K562 (cell line): ENCODE results near the gene RASD1. TPM values are rescaled to one million over a fixed set of nuclear protein-coding genes. Genes with fewer than 3 reads are reported as not detected.

ENCODE experiments used
- ATAC-seq: fragments of 200-7000 bp; cut with Tn5 transposase; 3 replicates; pipeline ENCODE4 v1.9.1; 2020; ENCODE audit warnings: moderate library complexity
- BruUV-seq: library from RNA; stranded (reverse); fragments of 400-500 nt; replicated peaks from 2 replicates; lab custom pipeline; 2021; lab: Mats Ljungman, UMichigan
- CTCF ChIA-PET: fragments of 300-600 bp; formaldehyde crosslinking; extraction: SDS; loops from one replicate; lab custom pipeline; 2021; ENCODE audit warnings: low intra/inter-chr PET ratio; lab: Yijun Ruan, JAX
- POLR2A ChIA-PET: fragments of 300-600, 350-650 bp; sonication (Branson Sonifier 250); formaldehyde crosslinking; extraction: SDS; loops from one replicate; lab custom pipeline; 2021; ENCODE audit warnings: antibody characterized with exemption, inconsistent platforms; lab: Yijun Ruan, JAX
- DNase-seq, 4 experiments: peaks; one replicate each; pipeline versions ENCODE4 v3.0.0 to v3.0.0-alpha.2; 2011 to 2018; ENCODE audit warnings: low spot score in 3 of 4, mixed read lengths in 3 of 4; ENCODE audit errors: extremely low read depth in 1 of 4
- FAIRE-seq: peaks from 2 replicates; lab custom pipeline; 2011; peaks lifted over from hg19 to GRCh38; lab: Jason Lieb, UNC
- H2AFZ ChIP-seq: 2 replicates; pipeline ENCODE4 v1.6.0; 2011; ENCODE audit warnings: low read depth, low read length, control low read depth, inconsistent platforms
- H3K27ac ChIP-seq: fragments of 200-600 bp; 3 replicates; pipeline ENCODE4 v1.8.0; 2011; ENCODE audit warnings: low read depth, mild to moderate bottlenecking, control low read depth, inconsistent platforms, low read length, moderate library complexity, mixed read lengths; ENCODE audit errors: extremely low read depth
- H3K27me3 ChIP-seq, 2 experiments: fragments of 300-600 bp in 1 of 2; 2 replicates in 1 of 2; 3 replicates in 1 of 2; pipeline versions ENCODE4 v1.6.0 to v1.8.0; 2011; ENCODE audit warnings: inconsistent platforms in 2 of 2, low read length in 2 of 2, mild to moderate bottlenecking in 1 of 2, mixed read lengths in 1 of 2, moderate library complexity in 1 of 2; ENCODE audit not compliant: control insufficient read depth in 2 of 2, insufficient read depth in 2 of 2
- H3K36me3 ChIP-seq: fragments of 300-600 bp; 3 replicates; pipeline ENCODE4 v1.8.0; 2011; ENCODE audit warnings: mild to moderate bottlenecking, low read length, inconsistent platforms; ENCODE audit not compliant: control insufficient read depth, insufficient read depth
- H3K4me1 ChIP-seq, 2 experiments: fragments of 200-600 bp in 1 of 2; replicated peaks in 1 of 2; 2 replicates in 1 of 2; 3 replicates in 1 of 2; pipeline versions ENCODE4 v1.5.1 to v1.8.0; 2011; ENCODE audit warnings: inconsistent platforms in 2 of 2, low read length in 2 of 2, mild to moderate bottlenecking in 1 of 2, mixed read lengths in 1 of 2, moderate library complexity in 1 of 2; ENCODE audit not compliant: control insufficient read depth in 2 of 2, insufficient read depth in 2 of 2
- H3K4me2 ChIP-seq: 2 replicates; pipeline ENCODE4 v1.6.1; 2011; ENCODE audit warnings: low read length, control low read depth, inconsistent platforms, mixed read lengths; ENCODE audit not compliant: insufficient read depth
- H3K4me3 ChIP-seq: fragments of 200-600 bp; sonication (generic), shearing (Covaris generic); 2 replicates; pipeline ENCODE4 v1.5.1; 2016; ENCODE audit warnings: control low read depth, inconsistent platforms
- H3K79me2 ChIP-seq: fragments of 200-600 bp; 3 replicates; pipeline ENCODE4 v1.8.0; 2011; ENCODE audit warnings: low read length, inconsistent platforms; ENCODE audit not compliant: control insufficient read depth, insufficient read depth
- H3K9ac ChIP-seq, 2 experiments: 2 replicates each; pipeline versions ENCODE4 v1.6.0 to v1.6.1; 2011; ENCODE audit warnings: low read depth in 2 of 2, low read length in 2 of 2, control low read depth in 1 of 2, inconsistent platforms in 1 of 2, mild to moderate bottlenecking in 1 of 2, mixed read lengths in 1 of 2; ENCODE audit not compliant: insufficient read depth in 1 of 2
- H3K9me1 ChIP-seq: one replicate; pipeline ENCODE4 v1.6.0; 2011; ENCODE audit warnings: inconsistent platforms, mild to moderate bottlenecking, low read length, moderate library complexity; ENCODE audit not compliant: control insufficient read depth, insufficient read depth
- H3K9me3 ChIP-seq: replicated peaks from 2 replicates; pipeline ENCODE4 v1.5.1; 2011; ENCODE audit warnings: low read depth, low read length, inconsistent platforms; ENCODE audit not compliant: control insufficient read depth, insufficient read depth
- H4K20me1 ChIP-seq: replicated peaks from 2 replicates; pipeline ENCODE4 v1.6.1; 2011; ENCODE audit warnings: low read length, inconsistent platforms, mixed read lengths; ENCODE audit not compliant: control insufficient read depth, insufficient read depth
- ATF7 ChIP-seq: fragments of 450-650 bp; IDR thresholded peaks from 2 replicates; pipeline ENCODE4 v1.7.1; 2014; ENCODE audit warnings: mild to moderate bottlenecking, moderate library complexity
- HCFC1 ChIP-seq: IDR thresholded peaks from 2 replicates; pipeline ENCODE4 v1.6.1; 2012; ENCODE audit warnings: low read depth, low read length, improper control_type of control experiment
- MAFF ChIP-seq: IDR thresholded peaks from 2 replicates; pipeline ENCODE4 v1.6.1; 2012; ENCODE audit warnings: low read length, improper control_type of control experiment
- MCM7 ChIP-seq, 2 experiments: fragments of 450-650 bp; IDR thresholded peaks; 2 replicates each; pipeline ENCODE4 v1.6.1; 2016 to 2018
- NCOA1 ChIP-seq: fragments of 450-650 bp; IDR thresholded peaks from 2 replicates; pipeline ENCODE4 v1.6.1; 2016; ENCODE audit warnings: low read depth
- PTBP1 ChIP-seq: fragments of 200-400 bp; formaldehyde crosslinking; IDR thresholded peaks from 2 replicates; pipeline ENCODE4 v1.6.1; 2017; ENCODE audit warnings: low read depth, low read length
- SIRT6 ChIP-seq: IDR thresholded peaks from one replicate; pipeline ENCODE4 v1.6.1; 2012; ENCODE audit warnings: low read depth, mild to moderate bottlenecking, control low read depth, inconsistent platforms, low read length, moderate library complexity
- SMARCB1 ChIP-seq: IDR thresholded peaks from 2 replicates; pipeline ENCODE4 v1.6.1; 2011; ENCODE audit warnings: improper control_type of control experiment, low read depth; ENCODE audit not compliant: insufficient read length
- XRCC4 ChIP-seq: IDR thresholded peaks from one replicate; pipeline ENCODE4 v1.6.1; 2011; ENCODE audit not compliant: insufficient read depth, insufficient read length; ENCODE audit errors: extremely low read depth
- XRCC5 ChIP-seq: fragments of 200-400 bp; formaldehyde crosslinking; IDR thresholded peaks from 2 replicates; pipeline ENCODE4 v1.6.1; 2017; ENCODE audit warnings: low read depth, mild to moderate bottlenecking, low read length
- WGBS: fragments of 100-300 bp; shearing (Covaris generic); methylation state at CpG from one replicate; pipeline ENCODE4 v1.1.6; 2016; ENCODE audit warnings: low coverage, mixed read lengths; ENCODE audit not compliant: insufficient coverage; ENCODE audit errors: missing lambda C conversion rate; 5-methylcytosine and 5-hydroxymethylcytosine counted together
- in situ Hi-C: fragments of 300-500 bp; cut with MboI; formaldehyde crosslinking; loops from 4 replicates; pipeline ENCODE4 v1.15.0; 2018; ENCODE audit warnings: inconsistent platforms, mixed read lengths
- intact Hi-C: fragments of 100-400 bp; cut with micrococcal nuclease; formaldehyde crosslinking; loops from 2 replicates; pipeline ENCODE4 v1.14.2; 2022
- polyA plus RNA-seq, 8 experiments: library from polyadenylated mRNA; depleted of rRNA in 4 of 8; stranded (reverse) in 5 of 8; unstranded in 3 of 8; fragments of >200 nt; fragmentation: Nextera tagmentation in 2 of 8; fragmentation: Illumina TruSeq in 1 of 8; extraction: Ambion mirVana in 2 of 8; extraction: Trizol in 1 of 8; gene quantifications; 2 replicates each; pipeline versions ENCODE4 v1.2.1 to v1.2.3, GENCODE V29; 2011 to 2014; ENCODE audit warnings: inconsistent platforms in 1 of 8, missing spikeins in 1 of 8
- total RNA-seq, 7 experiments: library from RNA; depleted of rRNA in 6 of 7; stranded (reverse); fragments of >200 nt in 6 of 7; fragmentation: Illumina TruSeq in 2 of 7; extraction: Trizol in 2 of 7; gene quantifications; 2 replicates each; pipeline versions ENCODE4 v1.2.1 to v1.2.3, GENCODE V29; 2011 to 2021; ENCODE audit warnings: low replicate concordance in 1 of 7

The RASD1 gene
- total and polyA plus RNA-seq, 9 of the 15 experiments (the other 6 are each of a cell fraction or from before 2014, with no cell fraction given): 0.11 TPM; not detected in 8

DNA sequence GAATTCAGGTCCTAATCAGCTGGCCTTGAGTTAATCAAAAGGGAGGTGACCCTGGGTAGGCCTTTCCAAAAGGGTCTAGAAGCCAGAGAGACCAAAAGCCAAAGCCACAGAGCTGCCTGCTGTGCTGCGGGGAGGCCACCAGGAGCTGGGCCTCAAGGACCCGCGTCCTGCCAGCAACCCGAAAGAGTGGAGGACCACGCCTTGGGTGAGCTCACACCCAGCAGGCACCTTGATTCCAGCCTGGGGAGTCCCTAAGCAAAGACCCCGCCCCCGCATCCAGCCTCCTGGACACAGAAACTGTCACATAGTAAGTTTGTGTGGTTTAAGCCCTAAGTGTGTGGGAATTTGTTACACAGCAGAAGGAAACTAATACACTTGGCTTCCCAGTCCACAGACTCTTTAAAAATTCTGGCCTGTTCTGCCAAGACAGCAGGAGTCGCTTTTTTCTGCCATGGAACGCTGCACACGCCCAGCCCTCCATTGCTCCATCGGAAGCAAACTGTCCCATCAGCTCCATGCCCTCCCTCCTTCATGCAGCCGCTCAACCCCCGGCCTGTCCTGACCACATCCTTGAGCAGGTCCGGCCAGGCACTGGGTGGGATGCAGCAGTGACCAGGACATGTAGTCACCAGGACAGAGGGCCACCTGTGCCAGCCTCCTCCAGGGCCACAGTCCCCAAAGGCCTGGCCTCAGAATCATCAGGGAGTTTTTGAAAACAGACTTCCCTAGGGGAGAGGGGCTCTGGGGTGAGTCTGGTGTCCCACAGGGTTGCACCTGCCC lies 20.9 kb upstream of the RASD1 start:
- no TSS peak for BruUV-seq
- DNase-seq (no peak), FAIRE-seq (no peak), ATAC-seq (no peak)
- no peak overlapping the region for H3K4me3 ChIP-seq
- TF ChIP-seq XRCC4 (no peak), PTBP1 (no peak), SMARCB1 (no peak), SIRT6 (no peak), NCOA1 (no peak), MAFF (no peak), MCM7 (IDR thresholded peaks at IDR 0.05) (no peak), XRCC5 (no peak), ATF7 (no peak), HCFC1 (no peak)
- peaks cover 0 to 11% of the 10 kb centered on the region in 2 experiments; a peak in 2 of 5 replicates for H3K4me1 ChIP-seq
- H3K9ac ChIP-seq: no peak overlapping the region
- in situ Hi-C loops: no loop called here
- ChIA-PET POLR2A (interaction anchor here (0.6 kb wide), 1 partner anchor 70 kb away, joined by 3 read pairs; no protein-coding TSS in a partner anchor), CTCF (no interaction called here)
- no peak overlapping the region for H3K27ac ChIP-seq
- no peak overlapping the region for H2AFZ ChIP-seq
- H3K36me3 ChIP-seq: no peaks in the 10 kb centered on the region
- H3K79me2 ChIP-seq: no peaks in the 10 kb centered on the region
- WGBS: 73% methylated on average over 9 of the region's 14 CpGs
- H3K4me2 ChIP-seq: no peak overlapping the region
- H4K20me1 ChIP-seq: no peaks in the 10 kb centered on the region
- H3K27me3 ChIP-seq: no peaks in the 10 kb centered on the region
- intact Hi-C loops: no loop called here
- H3K9me3 ChIP-seq: no peaks in the 10 kb centered on the region
- H3K9me1 ChIP-seq: no peaks in the 10 kb centered on the region
